GM19035 (cell line): Measurements from ENCODE around the gene UNC13D.
"Not testable (repeated sequence)": the region's sequence is repeated elsewhere in the genome, so short reads cannot be mapped to it uniquely, and the experiment has no call there.

ENCODE experiments used
- ATAC-seq: cut with Tn5 transposase; IDR thresholded peaks from one replicate; pipeline ENCODE4 v1.9.1; 2021; ENCODE audit not compliant: unreplicated experiment

UNC13D gene

GRCh38 chr17:75822119-75822799, 21.9 kb downstream of the UNC13D start:
- ATAC-seq, result no peak

- no peak for ATAC-seq
Observed at GRCh38 chr17:75821552-75821951, 22.7 kb downstream of the UNC13D start.

GRCh38 chr17:75820094-75821080, 23.8 kb downstream of the UNC13D start:
- ATAC-seq, result no peak

GRCh38 chr17:75819678-75820077, 24.5 kb downstream of the UNC13D start:
- no peak for ATAC-seq

GRCh38 chr17:75819116-75819515, 25.1 kb downstream of the UNC13D start:
- no peak for ATAC-seq

GRCh38 chr17:75818326-75818885, 25.8 kb downstream of the UNC13D start:
- no peak for ATAC-seq

GRCh38 chr17:75817571-75817970, 26.6 kb downstream of the UNC13D start:
- no peak for ATAC-seq

GRCh38 chr17:75816693-75817092, 27.5 kb downstream of the UNC13D start:
- no peak for ATAC-seq

- ATAC-seq, result no peak
Observed at GRCh38 chr17:75815399-75815798, 28.8 kb downstream of the UNC13D start.

- ATAC-seq, result no peak
Observed at GRCh38 chr17:75814900-75815373, 29.3 kb downstream of the UNC13D start.

- ATAC-seq, result no peak
Observed at GRCh38 chr17:75814021-75814395, 30.2 kb downstream of the UNC13D start.

GRCh38 chr17:75813081-75814020, 30.9 kb downstream of the UNC13D start:
- no peak for ATAC-seq

GRCh38 chr17:75812096-75813013, 31.8 kb downstream of the UNC13D start:
- no peak for ATAC-seq

- no peak for ATAC-seq
Observed at GRCh38 chr17:75811174-75811573, 33.0 kb downstream of the UNC13D start.

GRCh38 chr17:75810756-75811155, 33.4 kb downstream of the UNC13D start:
- ATAC-seq, result not testable (repeated sequence)

GRCh38 chr17:75810216-75810615, 34.0 kb downstream of the UNC13D start:
- ATAC-seq, result no peak

GRCh38 chr17:75809631-75810111, 34.5 kb downstream of the UNC13D start:
- no peak for ATAC-seq

- ATAC-seq, result no peak
Observed at GRCh38 chr17:75808905-75809621, 35.1 kb downstream of the UNC13D start.

GRCh38 chr17:75808549-75808904, 35.7 kb downstream of the UNC13D start:
- no peak for ATAC-seq
